ENCODE results near the gene LTBP4. TPM values are rescaled to one million over a fixed set of nuclear protein-coding genes. Genes with fewer than 3 reads are reported as not detected.
A peak's percentile ranks its signal among the peaks of the same experiment; 100 is the strongest.

The LTBP4 gene
- total and polyA plus RNA-seq, 12 donors, result 15.3 to 272 (median 121) TPM

DNA sequence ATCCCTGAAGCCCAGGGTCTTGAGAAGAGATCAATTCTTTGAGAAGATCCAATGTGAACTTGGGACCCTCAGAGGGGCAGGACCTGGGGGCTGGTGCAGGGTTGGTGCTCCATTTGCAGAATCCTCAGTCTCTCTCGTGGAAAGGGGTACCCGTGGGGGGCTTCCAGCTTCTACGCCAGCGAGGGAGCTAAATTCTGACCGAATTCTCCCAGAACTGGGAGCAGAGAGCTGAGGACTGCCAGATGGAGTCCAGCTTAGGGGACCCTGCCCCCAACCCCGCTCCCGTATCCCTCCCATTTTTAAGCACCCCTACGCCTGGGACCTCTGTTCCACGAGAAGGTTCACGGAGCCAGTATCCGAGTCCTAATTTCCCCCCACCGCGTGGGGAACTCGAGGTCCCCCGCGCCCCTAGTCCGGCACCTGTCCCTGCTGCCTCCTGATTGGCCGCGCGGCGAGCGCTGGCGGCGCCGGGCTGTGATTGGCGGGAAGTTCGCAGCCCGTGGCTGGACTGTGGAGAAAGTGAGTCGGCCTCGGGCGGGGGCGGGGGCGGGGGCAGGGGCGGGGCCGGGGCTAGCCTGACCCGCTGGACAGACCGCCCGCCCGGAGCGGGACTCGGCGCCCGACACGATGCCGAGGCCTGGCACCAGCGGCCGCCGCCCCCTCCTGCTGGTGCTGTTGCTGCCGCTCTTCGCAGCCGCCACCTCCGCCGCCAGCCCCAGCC lies 4.4 kb upstream of the LTBP4 start:
- TF ChIP-seq, protein P1, sequence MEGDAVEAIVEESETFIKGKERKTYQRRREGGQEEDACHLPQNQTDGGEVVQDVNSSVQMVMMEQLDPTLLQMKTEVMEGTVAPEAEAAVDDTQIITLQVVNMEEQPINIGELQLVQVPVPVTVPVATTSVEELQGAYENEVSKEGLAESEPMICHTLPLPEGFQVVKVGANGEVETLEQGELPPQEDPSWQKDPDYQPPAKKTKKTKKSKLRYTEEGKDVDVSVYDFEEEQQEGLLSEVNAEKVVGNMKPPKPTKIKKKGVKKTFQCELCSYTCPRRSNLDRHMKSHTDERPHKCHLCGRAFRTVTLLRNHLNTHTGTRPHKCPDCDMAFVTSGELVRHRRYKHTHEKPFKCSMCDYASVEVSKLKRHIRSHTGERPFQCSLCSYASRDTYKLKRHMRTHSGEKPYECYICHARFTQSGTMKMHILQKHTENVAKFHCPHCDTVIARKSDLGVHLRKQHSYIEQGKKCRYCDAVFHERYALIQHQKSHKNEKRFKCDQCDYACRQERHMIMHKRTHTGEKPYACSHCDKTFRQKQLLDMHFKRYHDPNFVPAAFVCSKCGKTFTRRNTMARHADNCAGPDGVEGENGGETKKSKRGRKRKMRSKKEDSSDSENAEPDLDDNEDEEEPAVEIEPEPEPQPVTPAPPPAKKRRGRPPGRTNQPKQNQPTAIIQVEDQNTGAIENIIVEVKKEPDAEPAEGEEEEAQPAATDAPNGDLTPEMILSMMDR (IDR thresholded peaks at IDR 0.05), result no peak
- TF ChIP-seq POLR2A (IDR thresholded peaks at IDR 0.05), result no peak
- no peak overlapping the region for H3K27ac ChIP-seq
- peaks cover 8 to 33% of the 10 kb centered on the region in 2 donors for H3K4me1 ChIP-seq (replicated peaks in 1 of 2)

DNA sequence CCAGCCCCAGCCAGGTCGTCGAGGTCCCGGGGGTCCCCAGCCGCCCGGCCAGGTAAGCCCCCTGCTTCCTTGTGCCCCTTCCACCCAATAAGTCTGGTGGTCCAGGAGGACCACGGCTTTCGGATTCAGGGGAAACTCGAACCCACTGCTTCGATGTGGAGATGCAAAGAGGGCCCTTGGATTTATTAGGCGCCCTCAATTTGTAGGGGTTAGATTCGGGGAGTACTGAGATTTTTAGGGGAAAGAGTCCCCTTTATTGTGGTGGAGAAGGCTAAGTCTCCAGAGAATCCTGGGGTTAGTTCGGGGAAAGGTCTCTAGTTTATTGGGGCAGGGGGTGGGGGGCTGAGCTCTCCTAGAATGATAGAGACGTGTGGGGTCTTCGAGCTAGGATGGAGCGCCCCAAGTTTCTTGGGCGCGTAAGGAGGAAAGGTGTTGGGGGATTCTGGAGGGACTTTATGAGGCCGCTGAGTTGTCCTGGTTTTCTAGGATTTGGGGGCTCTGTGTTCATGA lies 3.8 kb upstream of the LTBP4 start:
- Histone ChIP-seq H3K27ac (no peak overlapping the region), H3K36me3 (replicated peaks in 1 of 2) (no peaks in the 10 kb centered on the region), H3K9me3 (replicated peaks in 1 of 3) (no peaks in the 10 kb centered on the region), H3K4me1 (replicated peaks in 1 of 2) (peaks cover 9 to 36% of the 10 kb centered on the region in 2 donors), H3K4me3 (peak overlapping the region in 1 of 4 donors; percentile 24), H3K27me3 (peaks cover 15% of the 10 kb centered on the region)
- WGBS, 4 donors, result 12 to 22% (median 16%) methylated on average over 8 to 18 of the region's 18 CpGs
- intact Hi-C loops (cut with DNase I), result loop anchor here (5.0 to 10.0 kb wide), 2 partner anchors 65 to 133 kb away; partner anchors contain the start of genes BLVRB (in 1 of the 2) and SPTBN4 (in 1 of the 2)
- DNase-seq, result no peak
- TF ChIP-seq POLR2A (IDR thresholded peaks at IDR 0.05), result no peak
- TF ChIP-seq, protein P1 (IDR thresholded peaks at IDR 0.05), result no peak

More for the DNA sequence above, 4.4 kb upstream of the LTBP4 start:
- Histone ChIP-seq H3K27me3 (peaks cover 15% of the 10 kb centered on the region), H3K36me3 (replicated peaks in 1 of 2) (no peaks in the 10 kb centered on the region), H3K4me3 (peak overlapping the region in 1 of 4 donors; percentile 24), H3K9me3 (replicated peaks in 1 of 3) (no peaks in the 10 kb centered on the region)
- WGBS, 4 donors, result 4 to 35% (median 7%) methylated on average over 5 to 53 of the region's 53 CpGs
- intact Hi-C loops (cut with DNase I), result loop anchor here (5.0 to 10.0 kb wide), 2 partner anchors 64 to 132 kb away; partner anchors contain the start of genes BLVRB (in 1 of the 2) and SPTBN4 (in 1 of the 2)
- peak; percentile 67 to 81 (median 74) for DNase-seq

DNA sequence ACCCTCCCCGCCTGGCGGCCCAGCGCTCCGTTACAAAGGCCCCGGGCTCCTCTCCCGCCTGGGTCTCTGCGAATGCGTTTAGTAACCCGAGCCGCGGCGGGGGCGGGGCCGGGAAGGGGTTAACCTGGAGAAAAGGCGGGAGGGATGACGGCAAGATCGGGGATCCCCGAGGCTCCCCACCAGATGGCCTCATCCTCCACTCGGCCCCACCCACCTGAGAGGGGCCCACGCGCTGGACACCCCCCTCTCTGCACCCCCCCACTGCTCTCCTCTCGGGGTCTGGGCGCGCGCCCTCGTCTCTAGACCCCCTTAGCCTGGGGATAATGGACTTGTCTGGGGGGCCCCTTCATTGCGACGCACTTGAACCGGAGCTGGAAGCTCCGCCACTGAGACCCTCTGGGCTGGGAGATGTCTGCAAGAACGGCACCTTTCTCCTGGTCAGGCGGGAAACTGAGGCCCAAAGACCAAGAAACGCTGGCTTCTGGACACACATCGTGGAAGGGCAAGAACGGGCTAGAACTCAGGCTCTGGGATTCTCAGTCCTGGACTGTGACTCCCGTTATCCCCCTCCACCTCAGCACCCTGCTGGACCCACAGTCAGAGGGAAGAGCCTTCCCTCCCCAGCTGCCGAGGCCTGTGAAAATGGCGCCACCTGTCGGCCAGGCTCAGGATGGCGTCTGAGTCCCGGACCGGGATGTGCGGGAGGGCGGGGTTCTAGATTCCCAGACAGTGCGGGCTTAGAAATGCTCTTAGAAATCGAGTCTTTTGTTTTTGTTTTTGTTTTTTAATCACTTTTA lies 2.9 kb upstream of the LTBP4 start:
- TF ChIP-seq, protein P1 (IDR thresholded peaks at IDR 0.05), result peak; percentile 94 to 97 (median 95)
- TF ChIP-seq POLR2A (IDR thresholded peaks at IDR 0.05), result no peak
- 1% methylated on average over 16 to 46 of the region's 46 CpGs for WGBS, 4 donors
- H3K27me3 ChIP-seq, result peaks cover 15% of the 10 kb centered on the region
- intact Hi-C loops (cut with DNase I), result loop anchor here (5.0 to 10.0 kb wide), 2 partner anchors 66 to 134 kb away; partner anchors contain the start of genes BLVRB (in 1 of the 2) and SPTBN4 (in 1 of the 2)
- H3K4me1 ChIP-seq (replicated peaks in 1 of 2), result peaks cover 14 to 45% of the 10 kb centered on the region in 2 donors
- no peak overlapping the region for H3K4me3 ChIP-seq
- no peaks in the 10 kb centered on the region for H3K9me3 ChIP-seq (replicated peaks in 1 of 3)
- no peak overlapping the region for H3K27ac ChIP-seq
- H3K36me3 ChIP-seq (replicated peaks in 1 of 2), result no peaks in the 10 kb centered on the region
- peak; percentile 83 to 92 (median 89) for DNase-seq

DNA sequence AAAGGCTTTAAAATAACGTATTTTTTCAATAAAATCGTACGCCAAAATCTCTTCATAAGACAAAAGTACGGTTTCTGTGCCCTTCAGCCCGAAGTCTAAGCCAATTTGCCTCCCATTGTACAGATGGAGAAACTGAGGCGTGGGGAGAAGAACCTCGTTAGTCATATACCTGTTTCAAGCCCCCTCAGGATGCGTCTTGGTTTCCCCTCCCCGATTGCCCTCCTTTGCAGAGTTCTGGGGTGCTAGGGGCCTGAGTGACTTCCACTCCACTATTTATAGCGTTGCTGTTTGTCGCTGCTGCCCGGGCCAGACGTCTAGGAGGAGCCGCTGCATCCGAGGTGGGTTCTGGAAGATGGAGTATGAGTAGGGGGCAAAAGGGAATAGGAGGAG lies 2.3 kb upstream of the LTBP4 start:
- no peak overlapping the region for H3K4me3 ChIP-seq
- no peak for TF ChIP-seq POLR2A (IDR thresholded peaks at IDR 0.05)
- TF ChIP-seq, protein P1 (IDR thresholded peaks at IDR 0.05), result no peak
- no peaks in the 10 kb centered on the region for H3K36me3 ChIP-seq (replicated peaks in 1 of 2)
- no peaks in the 10 kb centered on the region for H3K9me3 ChIP-seq (replicated peaks in 1 of 3)
- peaks cover 15% of the 10 kb centered on the region for H3K27me3 ChIP-seq
- no peak overlapping the region for H3K27ac ChIP-seq
- H3K4me1 ChIP-seq (replicated peaks in 1 of 2), result peaks cover 18 to 48% of the 10 kb centered on the region in 2 donors
- intact Hi-C loops (cut with DNase I), result loop anchor here (5.0 to 10.0 kb wide), 2 partner anchors 67 to 134 kb away; partner anchors contain the start of genes BLVRB (in 1 of the 2) and SPTBN4 (in 1 of the 2)
- 9 to 10% (median 9%) methylated on average over 12 to 15 of the region's 15 CpGs for WGBS, 4 donors
- DNase-seq, result no peak
